VCaP (cell line): ENCODE results near the gene JMJD1C.

ENCODE experiments used
- H3K27ac ChIP-seq: fragments of 450-650 bp; 2 replicates; pipeline ENCODE4 v1.5.1; 2017
- CTCF ChIP-seq: fragments of 450-650 bp; conservative IDR thresholded peaks from 2 replicates; pipeline ENCODE4 v1.5.1; 2017; ENCODE audit warnings: mild to moderate bottlenecking, moderate library complexity

JMJD1C gene

GRCh38 chr10:63425512-63425911 is 40.3 kb downstream of the JMJD1C start:
- no peak for TF ChIP-seq CTCF
- H3K27ac ChIP-seq = no peak overlapping the region

GRCh38 chr10:63424576-63424975 is 41.2 kb downstream of the JMJD1C start:
- no peak for TF ChIP-seq CTCF

GRCh38 chr10:63423494-63423893 is 42.3 kb downstream of the JMJD1C start:
- no peak overlapping the region for H3K27ac ChIP-seq
- no peak for TF ChIP-seq CTCF

More at GRCh38 chr10:63424576-63424975, 41.2 kb downstream of the JMJD1C start:
- H3K27ac ChIP-seq = no peak overlapping the region

- no peak overlapping the region for H3K27ac ChIP-seq
- no peak for TF ChIP-seq CTCF
These were observed 44.2 kb downstream of the JMJD1C start for GRCh38 chr10:63421591-63421990.

- no peak overlapping the region for H3K27ac ChIP-seq
- TF ChIP-seq CTCF = no peak
These were observed 49.4 kb downstream of the JMJD1C start for GRCh38 chr10:63416376-63416775.

GRCh38 chr10:63415640-63416244 is 50.0 kb downstream of the JMJD1C start:
- no peak for TF ChIP-seq CTCF
- H3K27ac ChIP-seq = no peak overlapping the region

- H3K27ac ChIP-seq = no peak overlapping the region
These were observed 51.1 kb downstream of the JMJD1C start for GRCh38 chr10:63414481-63415260.

More at GRCh38 chr10:63414481-63415260, 51.1 kb downstream of the JMJD1C start:
- TF ChIP-seq CTCF = no peak
